Medulla oblongata (tissue), 1 donor: ENCODE measurements around the gene KSR1.

Experiments
- DNase-seq: peaks from one replicate; pipeline ENCODE4 v3.0.0-alpha.2; 2015; ENCODE audit errors: extremely low spot score

KSR1 gene

GRCh38 chr17:27550974-27551505, 94.8 kb downstream of the KSR1 start:
- no peak for DNase-seq

GRCh38 chr17:27551701-27552248, 95.5 kb downstream of the KSR1 start:
- DNase-seq: no peak

- no peak for DNase-seq
These were observed 96.1 kb downstream of the KSR1 start for GRCh38 chr17:27552276-27552732.

- no peak for DNase-seq
These were observed 96.8 kb downstream of the KSR1 start for GRCh38 chr17:27553019-27553511.

- DNase-seq: no peak
These were observed 97.9 kb downstream of the KSR1 start for GRCh38 chr17:27554152-27554551.

GRCh38 chr17:27554911-27555310, 98.7 kb downstream of the KSR1 start:
- DNase-seq: no peak

- no peak for DNase-seq
These were observed 99.1 kb downstream of the KSR1 start for GRCh38 chr17:27555339-27555738.

- DNase-seq: no peak
These were observed 102.1 kb downstream of the KSR1 start for GRCh38 chr17:27558341-27558740.

- no peak for DNase-seq
These were observed 102.7 kb downstream of the KSR1 start for GRCh38 chr17:27558842-27559505.

GRCh38 chr17:27559506-27560481, 103.5 kb downstream of the KSR1 start:
- peak; percentile 41 for DNase-seq

- DNase-seq: no peak
These were observed 104.4 kb downstream of the KSR1 start for GRCh38 chr17:27560668-27561067.

GRCh38 chr17:27562777-27563455, 106.7 kb downstream of the KSR1 start:
- no peak for DNase-seq

GRCh38 chr17:27563532-27563931, 107.3 kb downstream of the KSR1 start:
- DNase-seq: no peak

GRCh38 chr17:27564463-27564862, 108.2 kb downstream of the KSR1 start:
- DNase-seq: no peak

GRCh38 chr17:27565874-27566670, 109.8 kb downstream of the KSR1 start:
- no peak for DNase-seq

- no peak for DNase-seq
These were observed 110.7 kb downstream of the KSR1 start for GRCh38 chr17:27566671-27567562.

GRCh38 chr17:27567563-27567859, 111.3 kb downstream of the KSR1 start:
- DNase-seq: no peak

GRCh38 chr17:27568216-27568615, 112.0 kb downstream of the KSR1 start:
- no peak for DNase-seq

GRCh38 chr17:27568811-27569210, 112.6 kb downstream of the KSR1 start:
- no peak for DNase-seq

- peak; percentile 35 for DNase-seq
These were observed 113.0 kb downstream of the KSR1 start for GRCh38 chr17:27569257-27569722.
